Measurements from ENCODE around the gene HORMAD2.

DNA sequence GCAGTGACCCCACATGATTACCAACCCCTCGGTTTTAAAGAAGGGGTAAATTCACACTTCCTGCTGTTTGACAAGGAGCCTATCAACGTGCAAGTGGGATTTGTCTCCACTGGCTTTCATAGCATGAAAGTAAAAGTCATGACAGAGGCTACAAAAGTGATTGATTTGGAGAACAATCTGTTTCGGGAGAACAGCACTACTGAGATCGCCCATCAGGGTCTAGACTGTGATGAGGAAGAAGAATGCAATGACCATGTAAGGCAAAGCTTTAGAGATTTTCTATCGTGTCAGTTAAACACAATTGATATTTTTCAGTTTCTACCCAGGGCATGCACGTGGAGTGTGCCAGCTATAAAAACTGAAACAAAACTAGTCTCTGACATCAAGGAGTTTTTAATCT, 41.7 kb downstream of the HORMAD2 start:
- TF ChIP-seq, protein P1, sequence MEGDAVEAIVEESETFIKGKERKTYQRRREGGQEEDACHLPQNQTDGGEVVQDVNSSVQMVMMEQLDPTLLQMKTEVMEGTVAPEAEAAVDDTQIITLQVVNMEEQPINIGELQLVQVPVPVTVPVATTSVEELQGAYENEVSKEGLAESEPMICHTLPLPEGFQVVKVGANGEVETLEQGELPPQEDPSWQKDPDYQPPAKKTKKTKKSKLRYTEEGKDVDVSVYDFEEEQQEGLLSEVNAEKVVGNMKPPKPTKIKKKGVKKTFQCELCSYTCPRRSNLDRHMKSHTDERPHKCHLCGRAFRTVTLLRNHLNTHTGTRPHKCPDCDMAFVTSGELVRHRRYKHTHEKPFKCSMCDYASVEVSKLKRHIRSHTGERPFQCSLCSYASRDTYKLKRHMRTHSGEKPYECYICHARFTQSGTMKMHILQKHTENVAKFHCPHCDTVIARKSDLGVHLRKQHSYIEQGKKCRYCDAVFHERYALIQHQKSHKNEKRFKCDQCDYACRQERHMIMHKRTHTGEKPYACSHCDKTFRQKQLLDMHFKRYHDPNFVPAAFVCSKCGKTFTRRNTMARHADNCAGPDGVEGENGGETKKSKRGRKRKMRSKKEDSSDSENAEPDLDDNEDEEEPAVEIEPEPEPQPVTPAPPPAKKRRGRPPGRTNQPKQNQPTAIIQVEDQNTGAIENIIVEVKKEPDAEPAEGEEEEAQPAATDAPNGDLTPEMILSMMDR (conservative IDR thresholded peaks at IDR 0.05), result no peak
- no peak for TF ChIP-seq EZH2 (IDR thresholded peaks at IDR 0.05; ENCODE audit: low read depth)
